ENCODE results near the gene SLC24A3. TPM values are rescaled to one million over a fixed set of nuclear protein-coding genes. Genes with fewer than 3 reads are reported as not detected.

SLC24A3 gene
- total and polyA plus RNA-seq, 2 of the 13 experiments (the other 11 are each of a cell fraction or from before 2014, with no cell fraction given), result not detected

- ChIA-PET CTCF (ENCODE audit: low intra/inter-chr PET ratio, low total read pairs) (no interaction called here), POLR2A (no interaction called here)
- H3K9ac ChIP-seq (ENCODE audit: insufficient read depth, low read depth, low read length), result no peak overlapping the region
- H3K79me2 ChIP-seq (ENCODE audit: insufficient read depth, low read length), result no peaks in the 10 kb centered on the region
- H3K4me1 ChIP-seq (ENCODE audit: insufficient read depth, low read length), result no peaks in the 10 kb centered on the region
- no peak overlapping the region for H3K4me3 ChIP-seq (replicated peaks in 1 of 3; ENCODE audit: insufficient read depth in 1 of 3, low read depth in 2 of 3, low read length in 3 of 3)
- no peak overlapping the region for H3K4me2 ChIP-seq (ENCODE audit: low read depth, low read length)
- in situ Hi-C loops (cut with HindIII; ENCODE audit: extremely low pct_ligation_motif_present, low pct_unique_long_range_greater_than_20kb) (no loop called here), intact Hi-C loops (cut with micrococcal nuclease; ENCODE audit: unreplicated experiment) (no loop called here)
- TF ChIP-seq NR2F1 (CRISPR knock-in tag; IDR thresholded peaks at IDR 0.05) (no peak), ZNF644 (CRISPR knock-in tag; IDR thresholded peaks at IDR 0.05; ENCODE audit: low read depth) (no peak), MED1 (CRISPR knock-in tag; IDR thresholded peaks at IDR 0.05) (no peak), ASH2L (IDR thresholded peaks at IDR 0.05; ENCODE audit: insufficient read length, low read depth, low read length) (no peak), DR1 (CRISPR knock-in tag; IDR thresholded peaks at IDR 0.05) (no peak), KDM2A (CRISPR knock-in tag; IDR thresholded peaks at IDR 0.05; ENCODE audit: borderline replicate concordance, low read depth) (no peak), ZNF672 (CRISPR knock-in tag; IDR thresholded peaks at IDR 0.05) (no peak), ZNF362 (CRISPR knock-in tag; IDR thresholded peaks at IDR 0.05; ENCODE audit: borderline replicate concordance) (no peak), SMARCC2 (IDR thresholded peaks at IDR 0.05) (no peak), ZNF777 (CRISPR knock-in tag; IDR thresholded peaks at IDR 0.05) (no peak), NFKBIZ (CRISPR knock-in tag; IDR thresholded peaks at IDR 0.05) (no peak), SMC3 (IDR thresholded peaks at IDR 0.05; ENCODE audit: low read length) (no peak), JUN (CRISPR knock-in tag; IDR thresholded peaks at IDR 0.05) (no peak), ARNT2 (CRISPR knock-in tag; IDR thresholded peaks at IDR 0.05; ENCODE audit: low read depth) (no peak), ZNF776 (CRISPR knock-in tag; IDR thresholded peaks at IDR 0.05) (no peak), ZNF33B (CRISPR knock-in tag; IDR thresholded peaks at IDR 0.05) (no peak), TCF7L2 (IDR thresholded peaks at IDR 0.05; ENCODE audit: low read depth, low read length) (no peak), NFYB (CRISPR knock-in tag; IDR thresholded peaks at IDR 0.05) (no peak), SYNCRIP (IDR thresholded peaks at IDR 0.05; ENCODE audit: insufficient read depth, low read depth, low read length) (no peak)
- DNase-seq (ENCODE audit: low spot score), result no peak
- no TSS peak for BruUV-seq (replicated peaks)
- H3K27me3 ChIP-seq (ENCODE audit: control insufficient read depth in 1 of 2, insufficient read depth in 2 of 2, low read length in 2 of 2), result no peaks in the 10 kb centered on the region
- H3K36me3 ChIP-seq (replicated peaks in 1 of 2; ENCODE audit: control insufficient read depth in 1 of 2, insufficient read depth in 2 of 2, low read length in 2 of 2), result no peaks in the 10 kb centered on the region
- peak; percentile 43; the same call in 2 of the 3 replicates for ATAC-seq
- no peaks in the 10 kb centered on the region for H3K9me3 ChIP-seq (ENCODE audit: low read length)
- FAIRE-seq, result no peak
- 16% methylated on average over 10 of the region's 11 CpGs for WGBS (ENCODE audit: low lambda C conversion rate)
- H4K20me1 ChIP-seq (ENCODE audit: insufficient read depth, low read length), result no peaks in the 10 kb centered on the region
- H3K27ac ChIP-seq (ENCODE audit: extremely low read length, insufficient read depth, low read length), result no peak overlapping the region
- H2AFZ ChIP-seq (ENCODE audit: low read length), result no peak overlapping the region
Measured at GRCh38 chr20:19291024-19291817, 78.8 kb downstream of the SLC24A3 start.
